GM18907 (cell line): Measurements from ENCODE around the gene CDK11A.
A peak's percentile ranks its signal among the peaks of the same experiment; 100 is the strongest.
"Not testable (repeated sequence)": the region's sequence is repeated elsewhere in the genome, so short reads cannot be mapped to it uniquely, and the experiment has no call there.

Experiments used
- ATAC-seq: cut with Tn5 transposase; IDR thresholded peaks from one replicate; pipeline ENCODE4 v1.9.1; 2021; ENCODE audit warnings: mild to moderate bottlenecking, moderate library complexity; ENCODE audit not compliant: unreplicated experiment

The CDK11A gene

DNA sequence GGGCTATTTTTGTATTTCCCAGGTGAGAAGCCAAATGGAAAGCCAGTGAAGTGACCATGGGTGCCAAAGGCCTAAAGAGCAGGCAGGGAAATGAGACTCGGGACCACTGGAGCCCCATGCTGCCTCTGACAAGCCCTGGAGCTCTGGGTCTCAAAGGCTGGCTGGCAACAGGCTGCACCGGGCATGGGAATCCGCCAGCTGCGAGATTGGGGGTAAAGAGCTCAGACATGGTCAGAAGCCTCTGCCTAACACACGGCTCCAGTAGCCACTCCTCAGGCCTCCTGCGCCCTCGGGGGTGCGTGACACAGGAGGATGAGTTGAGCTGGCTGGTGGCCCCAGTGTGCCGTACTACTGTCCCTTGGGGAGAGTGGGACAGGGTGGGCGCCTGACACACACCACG lies 59.8 kb downstream of the CDK11A start:
- not testable (repeated sequence) for ATAC-seq

- not testable (repeated sequence) for ATAC-seq
Observed at GRCh38 chr1:1662830-1663560, 61.2 kb downstream of the CDK11A start.

- not testable (repeated sequence) for ATAC-seq
Observed at GRCh38 chr1:1662392-1662791, 61.8 kb downstream of the CDK11A start.

DNA sequence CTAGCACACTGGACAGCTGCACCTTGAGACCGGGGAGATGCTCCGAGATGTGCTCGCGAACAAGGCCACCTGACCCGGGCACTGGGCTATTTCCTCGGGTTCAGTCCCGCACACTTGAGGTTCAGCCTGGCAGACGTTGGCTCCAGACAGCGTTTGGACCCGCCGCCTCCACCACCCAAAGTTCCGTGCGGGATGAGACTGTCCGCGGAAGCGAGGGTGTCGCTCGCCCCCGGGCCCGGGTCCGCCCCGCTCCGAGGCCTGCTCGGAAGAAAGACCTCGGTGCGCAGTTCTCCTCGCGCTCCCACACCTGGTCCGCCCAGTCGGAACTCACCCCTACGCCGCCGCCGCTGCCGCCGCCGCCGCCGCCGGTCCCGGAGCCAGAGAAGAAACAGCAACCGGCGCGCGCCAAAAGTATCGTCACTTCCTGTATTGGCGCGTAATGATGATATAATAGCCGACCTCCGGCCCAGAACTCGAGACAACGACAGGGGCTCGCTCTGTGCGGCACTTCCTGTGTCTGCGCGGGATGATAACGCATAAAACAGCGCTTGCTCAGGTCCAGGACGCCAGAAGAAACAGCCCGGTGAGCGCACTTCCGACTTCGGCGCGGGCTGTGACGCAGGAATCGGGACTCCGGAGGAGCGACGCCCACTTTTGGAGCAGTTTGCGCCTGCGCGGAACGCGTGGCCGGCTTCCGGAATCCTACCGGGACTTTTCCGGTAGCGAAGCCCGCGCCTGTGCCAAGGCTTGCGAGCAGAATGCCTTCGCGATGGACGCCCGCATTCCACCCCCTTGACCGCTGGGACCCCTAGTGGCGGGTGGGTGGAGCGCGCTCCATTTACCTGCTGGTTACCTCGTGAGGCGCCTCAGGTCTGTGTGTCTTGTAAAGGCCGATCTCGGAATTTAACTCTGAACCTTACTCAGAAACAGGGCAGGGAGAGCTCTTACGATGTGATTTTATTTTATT lies 65.3 kb downstream of the CDK11A start, which contains the start of gene CDK11B:
TSS of gene CDK11B (minus strand) at position 422 of the 967 bp plus-strand sequence. CDS start 1,519 bp downstream, outside the sequence.
- peak; percentile 88 for ATAC-seq
